ENCODE results near the gene ARHGEF16. TPM values are rescaled to one million over a fixed set of nuclear protein-coding genes. Genes with fewer than 3 reads are reported as not detected.

ARHGEF16 gene
- total and polyA plus RNA-seq, 2 donors (not counting 1 experiment from before 2014, with no cell fraction given) = 0.13 to 0.22 TPM

DNA sequence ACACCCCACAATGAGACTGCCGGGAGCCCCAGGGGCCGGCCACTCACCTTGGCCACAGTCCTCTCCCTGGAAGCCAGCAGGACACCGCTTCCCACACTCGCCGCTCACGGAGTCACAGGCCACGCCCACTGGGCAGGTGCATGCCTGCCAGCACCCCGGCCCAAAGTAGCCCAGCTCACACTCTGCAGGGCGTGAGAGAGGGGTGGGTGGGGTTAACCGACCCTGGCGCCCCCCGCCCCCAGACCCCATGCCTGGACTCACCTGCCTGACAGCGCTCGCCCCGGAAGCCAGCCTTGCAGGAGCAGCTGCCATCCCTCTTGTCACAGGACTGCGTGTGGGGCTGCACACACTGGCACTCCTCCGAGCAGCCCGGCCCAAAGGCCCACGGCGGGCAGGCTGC is 50.7 kb downstream of the ARHGEF16 start:
- TF ChIP-seq, protein P1, sequence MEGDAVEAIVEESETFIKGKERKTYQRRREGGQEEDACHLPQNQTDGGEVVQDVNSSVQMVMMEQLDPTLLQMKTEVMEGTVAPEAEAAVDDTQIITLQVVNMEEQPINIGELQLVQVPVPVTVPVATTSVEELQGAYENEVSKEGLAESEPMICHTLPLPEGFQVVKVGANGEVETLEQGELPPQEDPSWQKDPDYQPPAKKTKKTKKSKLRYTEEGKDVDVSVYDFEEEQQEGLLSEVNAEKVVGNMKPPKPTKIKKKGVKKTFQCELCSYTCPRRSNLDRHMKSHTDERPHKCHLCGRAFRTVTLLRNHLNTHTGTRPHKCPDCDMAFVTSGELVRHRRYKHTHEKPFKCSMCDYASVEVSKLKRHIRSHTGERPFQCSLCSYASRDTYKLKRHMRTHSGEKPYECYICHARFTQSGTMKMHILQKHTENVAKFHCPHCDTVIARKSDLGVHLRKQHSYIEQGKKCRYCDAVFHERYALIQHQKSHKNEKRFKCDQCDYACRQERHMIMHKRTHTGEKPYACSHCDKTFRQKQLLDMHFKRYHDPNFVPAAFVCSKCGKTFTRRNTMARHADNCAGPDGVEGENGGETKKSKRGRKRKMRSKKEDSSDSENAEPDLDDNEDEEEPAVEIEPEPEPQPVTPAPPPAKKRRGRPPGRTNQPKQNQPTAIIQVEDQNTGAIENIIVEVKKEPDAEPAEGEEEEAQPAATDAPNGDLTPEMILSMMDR (IDR thresholded peaks at IDR 0.05) = no peak
- TF ChIP-seq EZH2 (IDR thresholded peaks at IDR 0.05; ENCODE audit: borderline replicate concordance, insufficient read depth, low read depth, low read length, poor library complexity, severe bottlenecking) = no peak
- Histone ChIP-seq H3K79me2 (ENCODE audit: control insufficient read depth, insufficient read depth, low read length) (no peaks in the 10 kb centered on the region), H3K9ac (ENCODE audit: low read length) (no peak overlapping the region), H3K4me3 (ENCODE audit: control extremely low read depth in 1 of 5, extremely low read depth in 1 of 5, insufficient read depth in 1 of 5, low read depth in 2 of 5, low read length in 4 of 5) (no peak overlapping the region), H4K20me1 (ENCODE audit: control insufficient read depth, insufficient read depth, low read length, poor library complexity, severe bottlenecking) (peaks cover 10% of the 10 kb centered on the region), H2AFZ (ENCODE audit: insufficient read depth, low read depth, low read length, poor library complexity, severe bottlenecking) (no peak overlapping the region), H3K4me1 (ENCODE audit: control insufficient read depth in 2 of 2, insufficient read depth in 2 of 2, low read length in 2 of 2) (no peaks in the 10 kb centered on the region), H3K27me3 (replicated peaks in 1 of 4; ENCODE audit: control extremely low read depth in 1 of 4, control insufficient read depth in 3 of 4, insufficient read depth in 4 of 4, low read length in 3 of 4) (no peaks in the 10 kb centered on the region), H3K36me3 (replicated peaks in 1 of 2; ENCODE audit: control extremely low read depth in 1 of 2, control insufficient read depth in 1 of 2, extremely low read depth in 1 of 2, insufficient read depth in 2 of 2, low read length in 1 of 2) (no peaks in the 10 kb centered on the region), H3K4me2 (replicated peaks; ENCODE audit: low read depth, low read length, poor library complexity, severe bottlenecking) (no peak overlapping the region), H3K9me3 (ENCODE audit: control extremely low read depth in 1 of 3, control insufficient read depth in 2 of 3, insufficient read depth in 1 of 3, low read length in 2 of 3) (peaks cover 0 to 6% (median 0%) of the 10 kb centered on the region in 3 donors), H3K27ac (ENCODE audit: low read length in 2 of 2) (no peak overlapping the region)
- CTCF ChIA-PET = no interaction called here
- no peaks in the 10 kb centered on the region for H3K27me3 Mint-ChIP-seq
- no peaks in the 10 kb centered on the region for H3K9me3 Mint-ChIP-seq (ENCODE audit: insufficient read depth)
- ATAC-seq (ENCODE audit: low read depth) = no peak
- 91% methylated on average over 20 of the region's 20 CpGs for WGBS (ENCODE audit: insufficient coverage)
- POLR2A ChIA-PET = no interaction called here
- H3K4me1 Mint-ChIP-seq = no peaks in the 10 kb centered on the region
- H3K27ac Mint-ChIP-seq = no peak overlapping the region
- intact Hi-C loops (cut with micrococcal nuclease) = no loop called here
- no peak overlapping the region for H3K4me3 Mint-ChIP-seq
- no peak for DNase-seq

GRCh38 chr1:3506041-3506440 is 51.6 kb downstream of the ARHGEF16 start:
- Histone ChIP-seq H3K9me3 (ENCODE audit: control extremely low read depth in 1 of 3, control insufficient read depth in 2 of 3, insufficient read depth in 1 of 3, low read length in 2 of 3) (peaks cover 0 to 6% (median 0%) of the 10 kb centered on the region in 3 donors), H4K20me1 (ENCODE audit: control insufficient read depth, insufficient read depth, low read length, poor library complexity, severe bottlenecking) (peaks cover 18% of the 10 kb centered on the region), H3K4me1 (ENCODE audit: control insufficient read depth in 2 of 2, insufficient read depth in 2 of 2, low read length in 2 of 2) (no peaks in the 10 kb centered on the region), H3K4me3 (ENCODE audit: control extremely low read depth in 1 of 5, extremely low read depth in 1 of 5, insufficient read depth in 1 of 5, low read depth in 2 of 5, low read length in 4 of 5) (no peak overlapping the region), H3K9ac (ENCODE audit: low read length) (no peak overlapping the region), H3K36me3 (replicated peaks in 1 of 2; ENCODE audit: control extremely low read depth in 1 of 2, control insufficient read depth in 1 of 2, extremely low read depth in 1 of 2, insufficient read depth in 2 of 2, low read length in 1 of 2) (no peaks in the 10 kb centered on the region), H3K79me2 (ENCODE audit: control insufficient read depth, insufficient read depth, low read length) (no peaks in the 10 kb centered on the region), H2AFZ (ENCODE audit: insufficient read depth, low read depth, low read length, poor library complexity, severe bottlenecking) (no peak overlapping the region), H3K4me2 (replicated peaks; ENCODE audit: low read depth, low read length, poor library complexity, severe bottlenecking) (no peak overlapping the region), H3K27me3 (replicated peaks in 1 of 4; ENCODE audit: control extremely low read depth in 1 of 4, control insufficient read depth in 3 of 4, insufficient read depth in 4 of 4, low read length in 3 of 4) (no peaks in the 10 kb centered on the region), H3K27ac (ENCODE audit: low read length in 2 of 2) (no peak overlapping the region)
- no peak for DNase-seq
- Mint-ChIP-seq H3K4me3 (no peak overlapping the region), H3K9me3 (ENCODE audit: insufficient read depth) (no peaks in the 10 kb centered on the region), H3K27ac (no peak overlapping the region), H3K27me3 (no peaks in the 10 kb centered on the region), H3K4me1 (no peaks in the 10 kb centered on the region)
- POLR2A ChIA-PET = no interaction called here
- 92% methylated on average over 15 of the region's 15 CpGs for WGBS (ENCODE audit: insufficient coverage)
- ATAC-seq (ENCODE audit: low read depth) = no peak
- CTCF ChIA-PET = no interaction called here
- TF ChIP-seq EZH2 (IDR thresholded peaks at IDR 0.05; ENCODE audit: borderline replicate concordance, insufficient read depth, low read depth, low read length, poor library complexity, severe bottlenecking) = no peak
- TF ChIP-seq, protein P1 (IDR thresholded peaks at IDR 0.05) = no peak
- intact Hi-C loops (cut with micrococcal nuclease) = no loop called here
